Erythroblast (primary cell): ENCODE results near the gene CPN2.

Experiments
- GATA1 ChIP-seq: IDR thresholded peaks from 2 replicates; pipeline ENCODE4 v1.6.1; 2011; ENCODE audit warnings: low read depth, mild to moderate bottlenecking, control low read depth, low read length, moderate library complexity
- POLR2A ChIP-seq: IDR thresholded peaks from 2 replicates; pipeline ENCODE4 v1.6.1; 2011; ENCODE audit warnings: mild to moderate bottlenecking, low read length

- TF ChIP-seq POLR2A, result no peak
- TF ChIP-seq GATA1, result no peak
Measured at GRCh38 chr3:194383276-194383940, 32.3 kb upstream of the CPN2 start.
